ENCODE results near the gene FBXW5. TPM values are rescaled to one million over a fixed set of nuclear protein-coding genes. Genes with fewer than 3 reads are reported as not detected.

The FBXW5 gene
- total RNA-seq, 1 experiment from 2014 or later, result 62.2 TPM

GRCh38 chr9:136984464-136985026 lies 40.0 kb upstream of the FBXW5 start:
- Histone ChIP-seq H4K91ac (ENCODE audit: insufficient read length, low read depth, low read length) (no peak overlapping the region), H4K20me1 (ENCODE audit: control insufficient read depth, insufficient read depth, insufficient read length) (no peaks in the 10 kb centered on the region), H2AFZ (ENCODE audit: low read length) (no peak overlapping the region), H2BK15ac (ENCODE audit: low read depth, low read length) (no peak overlapping the region), H3K4me1 (ENCODE audit: insufficient read depth, low read length) (no peaks in the 10 kb centered on the region), H2AK5ac (ENCODE audit: insufficient read length, low read length) (no peak overlapping the region), H3K23ac (ENCODE audit: insufficient read length, low read depth, low read length) (no peak overlapping the region), H3K9ac (ENCODE audit: extremely low read depth, insufficient read length, low read length) (no peak overlapping the region), H3K27ac (ENCODE audit: insufficient read length, low read depth, low read length) (no peak overlapping the region), H2BK12ac (ENCODE audit: insufficient read length, low read depth, low read length) (no peak overlapping the region), H2BK20ac (ENCODE audit: low read depth, low read length, poor library complexity, severe bottlenecking) (no peak overlapping the region), H4K5ac (ENCODE audit: insufficient read length, low read depth, low read length) (no peak overlapping the region), H3K14ac (ENCODE audit: insufficient read depth, low read length) (no peak overlapping the region), H2BK120ac (ENCODE audit: low read depth, low read length, poor library complexity, severe bottlenecking) (no peak overlapping the region), H3T11ph (ENCODE audit: low read length) (no peak overlapping the region), H4K8ac (replicated peaks; ENCODE audit: insufficient read length, low read depth, low read length) (no peak overlapping the region), H3K4ac (ENCODE audit: low read depth, low read length) (no peak overlapping the region), H3K27me3 (ENCODE audit: insufficient read depth, low read length) (no peaks in the 10 kb centered on the region), H3K79me2 (ENCODE audit: insufficient read depth, low read length) (no peaks in the 10 kb centered on the region), H3K9me3 (ENCODE audit: control insufficient read depth, low read depth, low read length) (no peaks in the 10 kb centered on the region), H3K4me2 (ENCODE audit: insufficient read depth, insufficient read length, low read length) (peak overlapping the region; percentile 9), H3K79me1 (ENCODE audit: insufficient read depth, low read depth, low read length, poor library complexity, severe bottlenecking) (no peaks in the 10 kb centered on the region), H3K56ac (ENCODE audit: insufficient read length, low read depth, low read length) (no peak overlapping the region), H3K23me2 (ENCODE audit: insufficient read length, low read depth, low read length, poor library complexity, severe bottlenecking) (no peaks in the 10 kb centered on the region), H3K18ac (ENCODE audit: insufficient read length, low read depth, low read length) (no peak overlapping the region), H2BK5ac (ENCODE audit: insufficient read length, low read length) (no peak overlapping the region)
- H3K4me3 Mint-ChIP-seq, result no peak overlapping the region
- DNase-seq, result no peak
- no peak overlapping the region for H3K27ac Mint-ChIP-seq
- peaks cover 0 to 8% of the 10 kb centered on the region in 2 experiments; a peak in 2 of 4 replicates for H3K4me1 Mint-ChIP-seq
- H3K27me3 Mint-ChIP-seq (ENCODE audit: low read depth), result peaks cover 6% of the 10 kb centered on the region
- no peak for TF ChIP-seq CTCF (conservative IDR thresholded peaks at IDR 0.05)
- peaks cover 0 to 3% (median 0%) of the 10 kb centered on the region in 3 experiments; a peak in 1 of 7 replicates for H3K36me3 Mint-ChIP-seq (ENCODE audit: insufficient read depth in 1 of 3, low read depth in 3 of 3)
- no peaks in the 10 kb centered on the region for H3K9me3 Mint-ChIP-seq
- no CpG with 5 or more reads among the region's 29 CpGs for WGBS (ENCODE audit: extremely low coverage, insufficient read length, low lambda C conversion rate)
